H9 (cell line): ENCODE results near the gene GALNT10. TPM values are rescaled to one million over a fixed set of nuclear protein-coding genes. Genes with fewer than 3 reads are reported as not detected.

Experiments
- DNase-seq: peaks from one replicate; pipeline ENCODE4 v3.0.0-alpha.2; 2017
- H2AFZ ChIP-seq: one replicate; pipeline ENCODE4 v1.6.1; 2013; ENCODE audit warnings: mild to moderate bottlenecking, low read length, control low read depth, moderate library complexity
- H2AK5ac ChIP-seq: 2 replicates; pipeline ENCODE4 v1.6.1; 2013; ENCODE audit warnings: low read length, control low read depth, mixed read lengths; ENCODE audit not compliant: insufficient read length
- H2BK120ac ChIP-seq: one replicate; pipeline ENCODE4 v1.6.1; 2013; ENCODE audit warnings: low read depth, mild to moderate bottlenecking, low read length, control low read depth, inconsistent platforms; ENCODE audit not compliant: poor library complexity, severe bottlenecking
- H2BK12ac ChIP-seq: 2 replicates; pipeline ENCODE4 v1.6.1; 2013; ENCODE audit warnings: low read length, control low read depth, mixed read lengths, low read depth; ENCODE audit not compliant: insufficient read length
- H2BK15ac ChIP-seq: 2 replicates; pipeline ENCODE4 v1.6.1; 2013; ENCODE audit warnings: low read depth, low read length, control low read depth
- H2BK20ac ChIP-seq: one replicate; pipeline ENCODE4 v1.6.1; 2013; ENCODE audit warnings: low read depth, mild to moderate bottlenecking, low read length, control low read depth, inconsistent platforms; ENCODE audit not compliant: poor library complexity, severe bottlenecking
- H2BK5ac ChIP-seq: 2 replicates; pipeline ENCODE4 v1.6.1; 2013; ENCODE audit warnings: low read length, control low read depth, mixed read lengths; ENCODE audit not compliant: insufficient read length
- H3K14ac ChIP-seq: 2 replicates; pipeline ENCODE4 v1.6.1; 2013; ENCODE audit warnings: low read length, control low read depth; ENCODE audit not compliant: insufficient read depth
- H3K18ac ChIP-seq: 2 replicates; pipeline ENCODE4 v1.6.1; 2013; ENCODE audit warnings: low read depth, mild to moderate bottlenecking, mixed read lengths, low read length, control low read depth; ENCODE audit not compliant: insufficient read length
- H3K23ac ChIP-seq: 2 replicates; pipeline ENCODE4 v1.6.1; 2013; ENCODE audit warnings: low read length, control low read depth, mixed read lengths, low read depth; ENCODE audit not compliant: insufficient read length
- H3K23me2 ChIP-seq: 2 replicates; pipeline ENCODE4 v1.6.1; 2013; ENCODE audit warnings: low read depth, mild to moderate bottlenecking, mixed read lengths, low read length, control low read depth; ENCODE audit not compliant: insufficient read length, poor library complexity, severe bottlenecking
- H3K27ac ChIP-seq: 2 replicates; pipeline ENCODE4 v1.5.1; 2013; ENCODE audit warnings: low read length, control low read depth, mixed read lengths, low read depth; ENCODE audit not compliant: insufficient read length
- H3K27me3 ChIP-seq: 2 replicates; pipeline ENCODE4 v1.6.1; 2013; ENCODE audit warnings: low read length, control low read depth, inconsistent platforms; ENCODE audit not compliant: insufficient read depth
- H3K4ac ChIP-seq: 2 replicates; pipeline ENCODE4 v1.6.1; 2013; ENCODE audit warnings: low read depth, mild to moderate bottlenecking, control low read depth, inconsistent platforms, low read length, moderate library complexity
- H3K4me1 ChIP-seq: 2 replicates; pipeline ENCODE4 v1.6.1; 2013; ENCODE audit warnings: low read length, control low read depth, inconsistent platforms; ENCODE audit not compliant: insufficient read depth
- H3K4me2 ChIP-seq: 2 replicates; pipeline ENCODE4 v1.6.1; 2013; ENCODE audit warnings: low read length, control low read depth, mixed read lengths; ENCODE audit not compliant: insufficient read length, insufficient read depth
- H3K56ac ChIP-seq: 2 replicates; pipeline ENCODE4 v1.6.1; 2013; ENCODE audit warnings: low read depth, mild to moderate bottlenecking, mixed read lengths, low read length, control low read depth; ENCODE audit not compliant: insufficient read length
- H3K79me1 ChIP-seq: 2 replicates; pipeline ENCODE4 v1.6.1; 2013; ENCODE audit warnings: low read depth, mild to moderate bottlenecking, moderate library complexity, low read length, control low read depth, inconsistent platforms; ENCODE audit not compliant: insufficient read depth, poor library complexity, severe bottlenecking
- H3K79me2 ChIP-seq: 2 replicates; pipeline ENCODE4 v1.6.1; 2013; ENCODE audit warnings: low read length, control low read depth, inconsistent platforms; ENCODE audit not compliant: insufficient read depth
- H3K9ac ChIP-seq: 2 replicates; pipeline ENCODE4 v1.6.1; 2013; ENCODE audit warnings: low read length, control low read depth, mixed read lengths; ENCODE audit not compliant: insufficient read length; ENCODE audit errors: extremely low read depth
- H3K9me3 ChIP-seq: one replicate; pipeline ENCODE4 v1.6.1; 2013; ENCODE audit warnings: low read depth, low read length, inconsistent platforms; ENCODE audit not compliant: control insufficient read depth
- H3T11ph ChIP-seq: one replicate; pipeline ENCODE4 v1.6.1; 2013; ENCODE audit warnings: mild to moderate bottlenecking, low read length, control low read depth, inconsistent platforms
- H4K20me1 ChIP-seq: one replicate; pipeline ENCODE4 v1.6.1; 2013; ENCODE audit not compliant: control insufficient read depth, insufficient read length, insufficient read depth
- H4K5ac ChIP-seq: 2 replicates; pipeline ENCODE4 v1.6.1; 2013; ENCODE audit warnings: low read depth, mild to moderate bottlenecking, mixed read lengths, low read length, control low read depth; ENCODE audit not compliant: insufficient read length
- H4K8ac ChIP-seq: replicated peaks from 2 replicates; pipeline ENCODE4 v1.6.1; 2013; ENCODE audit warnings: low read length, control low read depth, mixed read lengths, low read depth; ENCODE audit not compliant: insufficient read length
- H4K91ac ChIP-seq: 2 replicates; pipeline ENCODE4 v1.6.1; 2013; ENCODE audit warnings: low read depth, mild to moderate bottlenecking, moderate library complexity, mixed read lengths, low read length, control low read depth; ENCODE audit not compliant: insufficient read length
- H3K27ac Mint-ChIP-seq, 3 experiments: 2 replicates in 2 of 3; 3 replicates in 1 of 3; pipeline ENCODE4 v1.8.0; 2020 to 2021; ENCODE audit warnings: mixed read lengths in 3 of 3, mild to moderate bottlenecking in 1 of 3, moderate library complexity in 1 of 3
- H3K27me3 Mint-ChIP-seq: 2 replicates; pipeline ENCODE4 v1.8.0; 2021; ENCODE audit warnings: low read depth, mild to moderate bottlenecking, moderate library complexity, mixed read lengths
- H3K36me3 Mint-ChIP-seq, 3 experiments: 2 replicates in 2 of 3; 3 replicates in 1 of 3; pipeline ENCODE4 v1.8.0; 2020 to 2021; ENCODE audit warnings: low read depth in 3 of 3, mixed read lengths in 3 of 3; ENCODE audit not compliant: insufficient read depth in 1 of 3
- H3K4me1 Mint-ChIP-seq, 2 experiments: 2 replicates each; pipeline ENCODE4 v1.8.0; 2020; ENCODE audit warnings: mixed read lengths in 2 of 2
- H3K4me3 Mint-ChIP-seq, 2 experiments: 2 replicates in 1 of 2; 3 replicates in 1 of 2; pipeline ENCODE4 v1.8.0; 2020 to 2021; ENCODE audit warnings: mild to moderate bottlenecking in 2 of 2, mixed read lengths in 2 of 2, moderate library complexity in 1 of 2
- H3K9me3 Mint-ChIP-seq, 2 experiments: 2 replicates in 1 of 2; 3 replicates in 1 of 2; pipeline ENCODE4 v1.8.0; 2020; ENCODE audit warnings: mild to moderate bottlenecking in 2 of 2, mixed read lengths in 2 of 2, moderate library complexity in 1 of 2
- CTCF ChIP-seq: fragments of 200-600 bp; sonication (generic); conservative IDR thresholded peaks from 3 replicates; pipeline ENCODE4 v1.8.0; 2021; ENCODE audit warnings: antibody characterized with exemption, mild to moderate bottlenecking
- WGBS: extraction: QIAGEN DNeasy Blood & Tissue Kit; methylation state at CpG from one replicate; pipeline ENCODE4 v1.1.7; 2013; ENCODE audit warnings: missing lambda C conversion rate, low lambda C conversion rate, mixed read lengths; ENCODE audit not compliant: insufficient read length; ENCODE audit errors: extremely low coverage; 5-methylcytosine and 5-hydroxymethylcytosine counted together
- total RNA-seq: library from RNA; stranded (reverse); gene quantifications from 2 replicates; pipeline ENCODE4 v1.2.1, GENCODE V29; 2021

GALNT10 gene
- total RNA-seq, 1 experiment from 2014 or later: 15.4 TPM

- Histone ChIP-seq H3K14ac (no peak overlapping the region), H2BK20ac (no peak overlapping the region), H3K27ac (no peak overlapping the region), H3K23me2 (no peaks in the 10 kb centered on the region), H2BK5ac (no peak overlapping the region), H3K23ac (no peak overlapping the region), H4K5ac (no peak overlapping the region), H2AFZ (no peak overlapping the region), H4K91ac (no peak overlapping the region), H3K4me2 (no peak overlapping the region), H3K27me3 (no peaks in the 10 kb centered on the region), H3K79me2 (no peaks in the 10 kb centered on the region), H3K56ac (no peak overlapping the region), H3K9me3 (no peaks in the 10 kb centered on the region), H4K20me1 (no peaks in the 10 kb centered on the region), H3K18ac (no peak overlapping the region), H2AK5ac (no peak overlapping the region), H2BK120ac (no peak overlapping the region), H4K8ac (no peak overlapping the region), H3K9ac (no peak overlapping the region), H3K4ac (no peak overlapping the region), H3T11ph (no peak overlapping the region), H2BK15ac (no peak overlapping the region), H2BK12ac (no peak overlapping the region), H3K79me1 (no peaks in the 10 kb centered on the region), H3K4me1 (peaks cover 2% of the 10 kb centered on the region; the same call in 1 of the 2 replicates)
- TF ChIP-seq CTCF: no peak
- Mint-ChIP-seq H3K9me3 (no peaks in the 10 kb centered on the region; a peak in 1 of 5 replicates), H3K36me3 (peaks cover 7 to 15% (median 8%) of the 10 kb centered on the region in 3 experiments; a peak in 5 of 7 replicates), H3K4me3 (no peak overlapping the region), H3K4me1 (peaks cover 32 to 35% of the 10 kb centered on the region in 2 experiments), H3K27me3 (peaks cover 4% of the 10 kb centered on the region; the same call in 1 of the 2 replicates), H3K27ac (peak overlapping the region in 2 of 3 experiments; percentile 21 to 58; a peak in 1 of 7 replicates)
- DNase-seq: peak; percentile 82
- WGBS: no CpG with 5 or more reads among the region's 14 CpGs
Measured at GRCh38 chr5:154395407-154396106, 205.0 kb downstream of the GALNT10 start.
